Liver (tissue), 10 donors: ENCODE results near the gene ARHGAP30. TPM values are rescaled to one million over a fixed set of nuclear protein-coding genes. Genes with fewer than 3 reads are reported as not detected.

Experiments
- DNase-seq: peaks from one replicate; pipeline ENCODE4 v3.0.0-alpha.2; 2017; ENCODE audit warnings: low spot score
- H3K27ac ChIP-seq, 2 donors: one replicate each; pipeline ENCODE4 v1.7.0; 2013; ENCODE audit warnings: inconsistent platforms in 2 of 2, low read length in 2 of 2, control low read depth in 1 of 2, low read depth in 1 of 2, mild to moderate bottlenecking in 1 of 2
- H3K27me3 ChIP-seq, 4 donors: one replicate each; pipeline versions ENCODE4 v1.6.1 to v1.7.0; 2013; ENCODE audit warnings: low read length in 3 of 4, inconsistent platforms in 1 of 4, mild to moderate bottlenecking in 1 of 4, moderate library complexity in 1 of 4; ENCODE audit not compliant: control insufficient read depth in 4 of 4, insufficient read depth in 4 of 4
- H3K36me3 ChIP-seq, 4 donors: one replicate each; pipeline versions ENCODE4 v1.6.1 to v1.7.0; 2013; ENCODE audit warnings: low read length in 3 of 4, mild to moderate bottlenecking in 3 of 4, low read depth in 1 of 4, moderate library complexity in 1 of 4; ENCODE audit not compliant: control insufficient read depth in 4 of 4, insufficient read depth in 3 of 4
- H3K4me1 ChIP-seq, 4 donors: one replicate each; pipeline versions ENCODE4 v1.6.1 to v1.7.0; 2013; ENCODE audit warnings: low read length in 3 of 4, mild to moderate bottlenecking in 3 of 4, moderate library complexity in 1 of 4; ENCODE audit not compliant: control insufficient read depth in 4 of 4, insufficient read depth in 4 of 4
- H3K4me3 ChIP-seq, 3 donors: one replicate each; pipeline versions ENCODE4 v1.6.1 to v1.7.0; 2013; ENCODE audit warnings: low read length in 3 of 3, control low read depth in 1 of 3, low read depth in 1 of 3, mild to moderate bottlenecking in 1 of 3
- H3K9ac ChIP-seq, 2 donors: one replicate each; pipeline ENCODE4 v1.7.0; 2013; ENCODE audit warnings: low read length in 2 of 2, mild to moderate bottlenecking in 2 of 2, moderate library complexity in 2 of 2, control low read depth in 1 of 2, low read depth in 1 of 2
- H3K9me3 ChIP-seq, 4 donors: one replicate each; pipeline versions ENCODE4 v1.6.1 to v1.7.0; 2013; ENCODE audit warnings: low read length in 3 of 4; ENCODE audit not compliant: control insufficient read depth in 4 of 4
- ATF3 ChIP-seq: IDR thresholded peaks from 2 replicates; pipeline ENCODE4 v1.6.1; 2016; ENCODE audit warnings: antibody characterized with exemption
- EGR1 ChIP-seq, 2 donors: IDR thresholded peaks; 2 replicates each; pipeline ENCODE4 v1.6.1; 2016 to 2018; ENCODE audit warnings: antibody characterized with exemption in 2 of 2, low read depth in 2 of 2
- FOXA1 ChIP-seq: IDR thresholded peaks from 2 replicates; pipeline ENCODE4 v1.6.1; 2016; ENCODE audit warnings: antibody characterized with exemption
- FOXA2 ChIP-seq: IDR thresholded peaks from 2 replicates; pipeline ENCODE4 v1.6.1; 2016; ENCODE audit warnings: antibody characterized with exemption
- GABPA ChIP-seq, 2 donors: IDR thresholded peaks in 1 of 2; conservative IDR thresholded peaks in 1 of 2; 2 replicates each; pipeline ENCODE4 v1.6.1; 2016; ENCODE audit warnings: antibody characterized with exemption in 2 of 2, mild to moderate bottlenecking in 1 of 2, moderate library complexity in 1 of 2
- HNF4A ChIP-seq, 2 donors: conservative IDR thresholded peaks; 2 replicates each; pipeline ENCODE4 v1.6.1; 2016; ENCODE audit warnings: antibody characterized with exemption in 2 of 2, mild to moderate bottlenecking in 2 of 2
- HNF4G ChIP-seq: IDR thresholded peaks from 2 replicates; pipeline ENCODE4 v1.6.1; 2016; ENCODE audit warnings: antibody characterized with exemption
- JUND ChIP-seq, 2 donors: IDR thresholded peaks; 2 replicates each; pipeline ENCODE4 v1.6.1; 2016; ENCODE audit warnings: antibody characterized with exemption in 2 of 2
- NR2F2 ChIP-seq: IDR thresholded peaks from 2 replicates; pipeline ENCODE4 v1.6.1; 2016; ENCODE audit warnings: antibody characterized with exemption
- RAD21 ChIP-seq, 2 donors: IDR thresholded peaks; 2 replicates each; pipeline ENCODE4 v1.6.1; 2016; ENCODE audit warnings: antibody characterized with exemption in 2 of 2, mild to moderate bottlenecking in 2 of 2
- RXRA ChIP-seq, 2 donors: IDR thresholded peaks; 2 replicates each; pipeline ENCODE4 v1.6.1; 2017 to 2018; ENCODE audit warnings: antibody characterized with exemption in 2 of 2, mild to moderate bottlenecking in 1 of 2
- SP1 ChIP-seq: IDR thresholded peaks from 2 replicates; pipeline ENCODE4 v1.6.1; 2018; ENCODE audit warnings: antibody characterized with exemption, mild to moderate bottlenecking
- TAF1 ChIP-seq: conservative IDR thresholded peaks from 2 replicates; pipeline ENCODE4 v1.6.1; 2016; ENCODE audit warnings: antibody characterized with exemption, mild to moderate bottlenecking
- YY1 ChIP-seq: IDR thresholded peaks from 2 replicates; pipeline ENCODE4 v1.6.1; 2016; ENCODE audit warnings: antibody characterized with exemption, mild to moderate bottlenecking
- ZBTB33 ChIP-seq: IDR thresholded peaks from 2 replicates; pipeline ENCODE4 v1.6.1; 2016; ENCODE audit warnings: antibody characterized with exemption
- WGBS: extraction: QIAGEN DNeasy Blood & Tissue Kit; methylation state at CpG from one replicate; pipeline ENCODE4 v1.1.7; 2013; 5-methylcytosine and 5-hydroxymethylcytosine counted together
- polyA plus RNA-seq, 2 donors: library from polyadenylated mRNA; stranded (reverse) in 1 of 2; unstranded in 1 of 2; fragments of 200-250 nt in 1 of 2; fragments of >200 nt in 1 of 2; fragmentation: Nextera tagmentation in 1 of 2; extraction: Ambion mirVana in 1 of 2; gene quantifications; one replicate each; pipeline versions ENCODE4 v1.2.1 to v1.2.3, GENCODE V29; 2013 to 2015
- small RNA-seq: library from RNA; depleted of rRNA; stranded (forward); fragments of <200 nt; gene quantifications from one replicate; pipeline ENCODE3, GENCODE V24; 2014
- total RNA-seq, 2 donors: library from RNA; depleted of rRNA; stranded (reverse); fragments of >200 nt; gene quantifications; one replicate each; pipeline ENCODE4 v1.2.3, GENCODE V29; 2014
- TF ChIP-seq, protein P1 (sequence below): IDR thresholded peaks from 2 replicates; pipeline ENCODE4 v1.6.1; 2016; ENCODE audit warnings: antibody characterized with exemption
- TF ChIP-seq, protein P2 (sequence below): fragments of 150-350 bp; IDR thresholded peaks from 2 replicates; pipeline ENCODE4 v1.5.1; 2017; ENCODE audit warnings: improper control_type of control experiment, low read depth, low read length; ENCODE audit not compliant: missing input control
- TF ChIP-seq, protein P3 (sequence below): IDR thresholded peaks from 2 replicates; pipeline ENCODE4 v1.6.1; 2016; ENCODE audit warnings: antibody characterized with exemption, mild to moderate bottlenecking
- donor health status: healthy.
- donor health status: healthy.
- donor health status: healthy.
- donor health status: healthy.
- donor health status: healthy.

ARHGAP30 gene
- total and polyA plus RNA-seq, 4 donors, result 1.2 to 8.9 (median 5.0) TPM

DNA sequence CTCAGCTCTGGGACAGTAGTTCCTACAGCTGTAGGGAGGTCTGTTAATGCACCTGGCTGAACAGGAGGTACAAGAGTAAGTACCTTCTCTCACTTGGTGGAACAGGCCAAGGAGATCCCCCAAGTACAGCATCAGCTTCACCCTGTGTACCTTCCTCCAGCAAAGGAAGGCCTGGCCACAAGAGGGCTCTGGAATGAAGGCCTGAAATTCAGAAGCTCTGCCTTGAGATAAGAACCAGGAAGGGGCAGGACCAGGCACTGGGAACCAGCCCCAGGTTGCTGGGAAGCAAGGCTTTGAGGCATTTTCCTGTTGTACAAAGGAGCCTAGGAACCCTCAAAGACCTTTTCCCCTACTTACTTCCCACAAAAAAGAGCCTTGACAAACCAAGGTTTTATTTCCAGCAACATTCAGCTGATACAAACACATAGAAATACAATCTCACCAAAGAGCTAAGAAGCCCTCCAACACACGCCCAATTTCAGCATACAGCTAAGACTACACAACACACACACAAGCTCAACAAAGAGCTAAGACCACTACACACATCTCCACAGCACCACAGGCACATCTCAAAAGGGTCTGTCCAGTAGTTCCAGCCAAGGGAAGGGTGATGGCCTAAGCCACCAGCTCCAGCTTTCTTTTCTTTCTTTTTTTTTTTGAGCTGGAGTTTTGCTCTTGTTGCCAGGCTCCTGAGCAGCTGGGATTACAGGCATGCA is 72.2 kb downstream of the ARHGAP30 start:
- TF ChIP-seq, protein P1, sequence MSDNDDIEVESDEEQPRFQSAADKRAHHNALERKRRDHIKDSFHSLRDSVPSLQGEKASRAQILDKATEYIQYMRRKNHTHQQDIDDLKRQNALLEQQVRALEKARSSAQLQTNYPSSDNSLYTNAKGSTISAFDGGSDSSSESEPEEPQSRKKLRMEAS, result no peak
- no peak for TF ChIP-seq FOXA1
- TF ChIP-seq, protein P2, sequence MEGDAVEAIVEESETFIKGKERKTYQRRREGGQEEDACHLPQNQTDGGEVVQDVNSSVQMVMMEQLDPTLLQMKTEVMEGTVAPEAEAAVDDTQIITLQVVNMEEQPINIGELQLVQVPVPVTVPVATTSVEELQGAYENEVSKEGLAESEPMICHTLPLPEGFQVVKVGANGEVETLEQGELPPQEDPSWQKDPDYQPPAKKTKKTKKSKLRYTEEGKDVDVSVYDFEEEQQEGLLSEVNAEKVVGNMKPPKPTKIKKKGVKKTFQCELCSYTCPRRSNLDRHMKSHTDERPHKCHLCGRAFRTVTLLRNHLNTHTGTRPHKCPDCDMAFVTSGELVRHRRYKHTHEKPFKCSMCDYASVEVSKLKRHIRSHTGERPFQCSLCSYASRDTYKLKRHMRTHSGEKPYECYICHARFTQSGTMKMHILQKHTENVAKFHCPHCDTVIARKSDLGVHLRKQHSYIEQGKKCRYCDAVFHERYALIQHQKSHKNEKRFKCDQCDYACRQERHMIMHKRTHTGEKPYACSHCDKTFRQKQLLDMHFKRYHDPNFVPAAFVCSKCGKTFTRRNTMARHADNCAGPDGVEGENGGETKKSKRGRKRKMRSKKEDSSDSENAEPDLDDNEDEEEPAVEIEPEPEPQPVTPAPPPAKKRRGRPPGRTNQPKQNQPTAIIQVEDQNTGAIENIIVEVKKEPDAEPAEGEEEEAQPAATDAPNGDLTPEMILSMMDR, result peak; percentile 71
- no peak for TF ChIP-seq ZBTB33
- TF ChIP-seq HNF4G, result no peak
- TF ChIP-seq GABPA (IDR thresholded peaks at IDR 0.05 in 1 of 2, conservative IDR thresholded peaks at IDR 0.05 in 1 of 2), result peak in 1 of 2 donors; percentile 36
- no peak for TF ChIP-seq TAF1
- TF ChIP-seq RXRA (IDR thresholded peaks at IDR 0.05), result peak in 1 of 2 donors; percentile 39
- peak; percentile 65 for TF ChIP-seq NR2F2
- peak in 1 of 2 donors; percentile 7 for TF ChIP-seq HNF4A (conservative IDR thresholded peaks at IDR 0.05)
- TF ChIP-seq SP1, result no peak
- no peak for TF ChIP-seq JUND (IDR thresholded peaks at IDR 0.05)
- peak; percentile 89 to 96 for TF ChIP-seq RAD21 (IDR thresholded peaks at IDR 0.05)
- no peak for TF ChIP-seq FOXA2
- TF ChIP-seq ATF3, result no peak
- TF ChIP-seq, protein P3, sequence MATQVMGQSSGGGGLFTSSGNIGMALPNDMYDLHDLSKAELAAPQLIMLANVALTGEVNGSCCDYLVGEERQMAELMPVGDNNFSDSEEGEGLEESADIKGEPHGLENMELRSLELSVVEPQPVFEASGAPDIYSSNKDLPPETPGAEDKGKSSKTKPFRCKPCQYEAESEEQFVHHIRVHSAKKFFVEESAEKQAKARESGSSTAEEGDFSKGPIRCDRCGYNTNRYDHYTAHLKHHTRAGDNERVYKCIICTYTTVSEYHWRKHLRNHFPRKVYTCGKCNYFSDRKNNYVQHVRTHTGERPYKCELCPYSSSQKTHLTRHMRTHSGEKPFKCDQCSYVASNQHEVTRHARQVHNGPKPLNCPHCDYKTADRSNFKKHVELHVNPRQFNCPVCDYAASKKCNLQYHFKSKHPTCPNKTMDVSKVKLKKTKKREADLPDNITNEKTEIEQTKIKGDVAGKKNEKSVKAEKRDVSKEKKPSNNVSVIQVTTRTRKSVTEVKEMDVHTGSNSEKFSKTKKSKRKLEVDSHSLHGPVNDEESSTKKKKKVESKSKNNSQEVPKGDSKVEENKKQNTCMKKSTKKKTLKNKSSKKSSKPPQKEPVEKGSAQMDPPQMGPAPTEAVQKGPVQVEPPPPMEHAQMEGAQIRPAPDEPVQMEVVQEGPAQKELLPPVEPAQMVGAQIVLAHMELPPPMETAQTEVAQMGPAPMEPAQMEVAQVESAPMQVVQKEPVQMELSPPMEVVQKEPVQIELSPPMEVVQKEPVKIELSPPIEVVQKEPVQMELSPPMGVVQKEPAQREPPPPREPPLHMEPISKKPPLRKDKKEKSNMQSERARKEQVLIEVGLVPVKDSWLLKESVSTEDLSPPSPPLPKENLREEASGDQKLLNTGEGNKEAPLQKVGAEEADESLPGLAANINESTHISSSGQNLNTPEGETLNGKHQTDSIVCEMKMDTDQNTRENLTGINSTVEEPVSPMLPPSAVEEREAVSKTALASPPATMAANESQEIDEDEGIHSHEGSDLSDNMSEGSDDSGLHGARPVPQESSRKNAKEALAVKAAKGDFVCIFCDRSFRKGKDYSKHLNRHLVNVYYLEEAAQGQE, result no peak
- TF ChIP-seq YY1, result no peak
- no peak for TF ChIP-seq EGR1 (IDR thresholded peaks at IDR 0.05; ENCODE audit: low read depth in 2 of 2)
- peak overlapping the region; percentile 45 to 52 for H3K27ac ChIP-seq
- 88% methylated on average over 1 of the region's 1 CpG for WGBS
- peaks cover 0 to 5% (median 1%) of the 10 kb centered on the region in 4 donors for H3K4me1 ChIP-seq
- peaks cover 0 to 35% (median 26%) of the 10 kb centered on the region in 4 donors for H3K36me3 ChIP-seq
- H3K4me3 ChIP-seq, result no peak overlapping the region
- DNase-seq, result peak; percentile 66
- H3K9me3 ChIP-seq, result no peaks in the 10 kb centered on the region
- no peaks in the 10 kb centered on the region for H3K27me3 ChIP-seq
- H3K9ac ChIP-seq, result no peak overlapping the region

Small RNA genes lying within 50 kb of the gene (small RNA-seq; reads per million reads assigned to genes)
- not detected for gene AL591806.2

Other genes starting within 250 kb of the ARHGAP30 start
- 1 to 10 TPM; 2.4 to 6.6 TPM for gene CD244, start 207.0 kb downstream of the ARHGAP30 start, total RNA-seq
- gene CD244, start 207.0 kb downstream of the ARHGAP30 start, polyA plus RNA-seq, result 1 to 10 TPM in 1 of 2 donors, under 1 TPM in 1; 0.85 to 1.1 TPM
- 10 to 100 TPM in 1 of 2 donors, 1 to 10 TPM in 1; 5.0 to 13.4 TPM for gene ITLN1, start 184.7 kb downstream of the ARHGAP30 start, total RNA-seq
- 1 to 10 TPM; 3.7 to 6.1 TPM for gene ITLN1, start 184.7 kb downstream of the ARHGAP30 start, polyA plus RNA-seq
- under 1 TPM in 1 of 2 donors, not detected in 1; 0.50 TPM for gene ITLN2, start 115.1 kb downstream of the ARHGAP30 start, total RNA-seq
- gene ITLN2, start 115.1 kb downstream of the ARHGAP30 start, polyA plus RNA-seq, result under 1 TPM in 1 of 2 donors, not detected in 1; 0.12 TPM
- gene F11R, start 48.7 kb downstream of the ARHGAP30 start, total RNA-seq, result 10 to 100 TPM; 45.9 to 80.4 TPM
- 10 to 100 TPM; 25.8 to 45.3 TPM for gene F11R, start 48.7 kb downstream of the ARHGAP30 start, polyA plus RNA-seq
- gene TSTD1, start 30.9 kb downstream of the ARHGAP30 start, total RNA-seq, result 10 to 100 TPM; 10.9 to 23.6 TPM
- 10 to 100 TPM; 45.9 to 67.5 TPM for gene TSTD1, start 30.9 kb downstream of the ARHGAP30 start, polyA plus RNA-seq
- gene USF1, start 23.9 kb downstream of the ARHGAP30 start, total RNA-seq, result 10 to 100 TPM; 29.8 to 43.5 TPM
- 10 to 100 TPM; 19.2 to 24.5 TPM for gene USF1, start 23.9 kb downstream of the ARHGAP30 start, polyA plus RNA-seq
- not detected for gene NECTIN4, start 19.7 kb upstream of the ARHGAP30 start, total RNA-seq
- gene NECTIN4, start 19.7 kb upstream of the ARHGAP30 start, polyA plus RNA-seq, result under 1 TPM in 1 of 2 donors, not detected in 1; 0.01 TPM
- gene KLHDC9, start 28.5 kb upstream of the ARHGAP30 start, total RNA-seq, result 1 to 10 TPM; 1.9 to 2.8 TPM
- 1 to 10 TPM; 2.4 to 3.3 TPM for gene KLHDC9, start 28.5 kb upstream of the ARHGAP30 start, polyA plus RNA-seq
- 10 to 100 TPM; 12.4 to 19.3 TPM for gene PFDN2, start 48.1 kb upstream of the ARHGAP30 start, total RNA-seq
- 10 to 100 TPM; 48.7 to 61.9 TPM for gene PFDN2, start 48.1 kb upstream of the ARHGAP30 start, polyA plus RNA-seq
- gene NIT1, start 48.2 kb upstream of the ARHGAP30 start, total RNA-seq, result 10 to 100 TPM; 17.8 to 37.2 TPM
- gene NIT1, start 48.2 kb upstream of the ARHGAP30 start, polyA plus RNA-seq, result 10 to 100 TPM; 41.4 to 45.8 TPM
- gene DEDD, start 62.8 kb upstream of the ARHGAP30 start, total RNA-seq, result 10 to 100 TPM; 13.8 to 16.7 TPM
- 10 to 100 TPM; 15.2 to 17.7 TPM for gene DEDD, start 62.8 kb upstream of the ARHGAP30 start, polyA plus RNA-seq
- 10 to 100 TPM; 34.2 to 44.1 TPM for gene UFC1, start 84.1 kb upstream of the ARHGAP30 start, total RNA-seq
- 10 to 100 TPM; 42.5 to 47.5 TPM for gene UFC1, start 84.1 kb upstream of the ARHGAP30 start, polyA plus RNA-seq
- gene USP21, start 89.6 kb upstream of the ARHGAP30 start, total RNA-seq, result 1 to 10 TPM; 7.2 to 9.0 TPM
- gene USP21, start 89.6 kb upstream of the ARHGAP30 start, polyA plus RNA-seq, result 1 to 10 TPM; 4.1 to 5.8 TPM
- 100 to 1,000 TPM in 1 of 2 donors, 1 to 10 TPM in 1; 6.2 to 106 TPM for gene PPOX, start 96.5 kb upstream of the ARHGAP30 start, total RNA-seq
- gene PPOX, start 96.5 kb upstream of the ARHGAP30 start, polyA plus RNA-seq, result 1 to 10 TPM; 6.2 to 9.6 TPM
- gene B4GALT3, start 107.6 kb upstream of the ARHGAP30 start, total RNA-seq, result 10 to 100 TPM; 13.1 to 23.8 TPM
- gene B4GALT3, start 107.6 kb upstream of the ARHGAP30 start, polyA plus RNA-seq, result 10 to 100 TPM; 14.0 to 15.4 TPM
- gene ADAMTS4, start 129.2 kb upstream of the ARHGAP30 start, total RNA-seq, result 1 to 10 TPM in 1 of 2 donors, under 1 TPM in 1; 0.28 to 2.2 TPM
- gene ADAMTS4, start 129.2 kb upstream of the ARHGAP30 start, polyA plus RNA-seq, result under 1 TPM; 0.21 to 0.48 TPM
- 100 to 1,000 TPM; 105 to 167 TPM for gene NDUFS2, start 132.5 kb upstream of the ARHGAP30 start, total RNA-seq
- 100 to 1,000 TPM in 1 of 2 donors, 10 to 100 TPM in 1; 93.3 to 135 TPM for gene NDUFS2, start 132.5 kb upstream of the ARHGAP30 start, polyA plus RNA-seq
- gene FCER1G, start 145.4 kb upstream of the ARHGAP30 start, total RNA-seq, result 10 to 100 TPM; 25.4 to 32.6 TPM
- gene FCER1G, start 145.4 kb upstream of the ARHGAP30 start, polyA plus RNA-seq, result 10 to 100 TPM; 46.1 to 77.1 TPM
- 1,000 to 10,000 TPM; 5,041 to 8,644 TPM for gene APOA2, start 153.7 kb upstream of the ARHGAP30 start, total RNA-seq
- gene APOA2, start 153.7 kb upstream of the ARHGAP30 start, polyA plus RNA-seq, result over 10,000 TPM; 12,638 to 30,612 TPM
- gene TOMM40L, start 156.2 kb upstream of the ARHGAP30 start, total RNA-seq, result 1 to 10 TPM; 6.7 to 7.4 TPM
- 10 to 100 TPM; 10.4 to 10.5 TPM for gene TOMM40L, start 156.2 kb upstream of the ARHGAP30 start, polyA plus RNA-seq
- 10 to 100 TPM; 10.4 to 52.3 TPM for gene NR1I3, start 168.3 kb upstream of the ARHGAP30 start, total RNA-seq
- gene NR1I3, start 168.3 kb upstream of the ARHGAP30 start, polyA plus RNA-seq, result 100 to 1,000 TPM in 1 of 2 donors, 10 to 100 TPM in 1; 43.0 to 128 TPM
- gene PCP4L1, start 188.9 kb upstream of the ARHGAP30 start, total RNA-seq, result 1 to 10 TPM; 5.9 to 8.7 TPM
- 1 to 10 TPM; 1.1 to 4.1 TPM for gene PCP4L1, start 188.9 kb upstream of the ARHGAP30 start, polyA plus RNA-seq
- gene MPZ, start 240.1 kb upstream of the ARHGAP30 start, total RNA-seq, result 1 to 10 TPM in 1 of 2 donors, under 1 TPM in 1; 0.37 to 1.0 TPM
- gene MPZ, start 240.1 kb upstream of the ARHGAP30 start, polyA plus RNA-seq, result 1 to 10 TPM in 1 of 2 donors, under 1 TPM in 1; 0.97 to 7.4 TPM
- gene SDHC, start 244.5 kb upstream of the ARHGAP30 start, total RNA-seq, result 100 to 1,000 TPM in 1 of 2 donors, 10 to 100 TPM in 1; 44.3 to 116 TPM
- 100 to 1,000 TPM in 1 of 2 donors, 10 to 100 TPM in 1; 77.7 to 247 TPM for gene SDHC, start 244.5 kb upstream of the ARHGAP30 start, polyA plus RNA-seq